IMR-90 (cell line): Measurements from ENCODE around the gene RHOBTB1.

Source experiments
- BHLHE40 ChIP-seq: fragments of 150-350 bp; IDR thresholded peaks from 2 replicates; pipeline ENCODE4 v1.6.1; 2016; ENCODE audit warnings: mild to moderate bottlenecking, low read depth, low read length
- CEBPB ChIP-seq: IDR thresholded peaks from 2 replicates; pipeline ENCODE4 v1.6.1; 2012; ENCODE audit warnings: low read depth, low read length, improper control_type of control experiment
- CHD1 ChIP-seq: IDR thresholded peaks from 2 replicates; pipeline ENCODE4 v1.6.1; 2012; ENCODE audit warnings: low read depth, low read length, improper control_type of control experiment
- FOS ChIP-seq: fragments of 150-350 bp; IDR thresholded peaks from 2 replicates; pipeline ENCODE4 v1.6.1; 2016; ENCODE audit warnings: low read depth, low read length
- MAFK ChIP-seq: IDR thresholded peaks from 2 replicates; pipeline ENCODE4 v1.6.1; 2012; ENCODE audit warnings: low read depth, low read length, improper control_type of control experiment
- MXI1 ChIP-seq: IDR thresholded peaks from 2 replicates; pipeline ENCODE4 v1.6.1; 2012; ENCODE audit warnings: low read depth, mild to moderate bottlenecking, low read length, moderate library complexity, borderline replicate concordance
- POLR2A ChIP-seq: IDR thresholded peaks from 2 replicates; pipeline ENCODE4 v1.6.1; 2012; ENCODE audit warnings: mild to moderate bottlenecking, low read depth, low read length
- RAD21 ChIP-seq: IDR thresholded peaks from 2 replicates; pipeline ENCODE4 v1.6.1; 2012; ENCODE audit warnings: low read length, improper control_type of control experiment
- RCOR1 ChIP-seq: IDR thresholded peaks from 2 replicates; pipeline ENCODE4 v1.6.1; 2012; ENCODE audit warnings: mild to moderate bottlenecking, low read length, improper control_type of control experiment; ENCODE audit not compliant: insufficient replicate concordance
- RFX5 ChIP-seq: IDR thresholded peaks from 2 replicates; pipeline ENCODE4 v1.8.0; 2012; ENCODE audit warnings: low read depth, mild to moderate bottlenecking, low read length, moderate library complexity
- SMC3 ChIP-seq: fragments of 150-350 bp; IDR thresholded peaks from 2 replicates; pipeline ENCODE4 v1.6.1; 2016; ENCODE audit warnings: low read depth, mild to moderate bottlenecking, antibody characterized with exemption, low read length, moderate library complexity
- TF ChIP-seq, protein P1 (sequence below): conservative IDR thresholded peaks from 2 replicates; pipeline ENCODE4 v1.5.1; 2012; ENCODE audit warnings: mild to moderate bottlenecking, low read depth, low read length, improper control_type of control experiment
- TF ChIP-seq, protein P2 (sequence below): fragments of 150-350 bp; IDR thresholded peaks from 2 replicates; pipeline ENCODE4 v1.6.1; 2017; ENCODE audit warnings: mild to moderate bottlenecking, antibody characterized with exemption, low read length, low read depth

GRCh38 chr10:60911715-60912114 lies 32.3 kb downstream of the RHOBTB1 start:
- TF ChIP-seq, protein P1, sequence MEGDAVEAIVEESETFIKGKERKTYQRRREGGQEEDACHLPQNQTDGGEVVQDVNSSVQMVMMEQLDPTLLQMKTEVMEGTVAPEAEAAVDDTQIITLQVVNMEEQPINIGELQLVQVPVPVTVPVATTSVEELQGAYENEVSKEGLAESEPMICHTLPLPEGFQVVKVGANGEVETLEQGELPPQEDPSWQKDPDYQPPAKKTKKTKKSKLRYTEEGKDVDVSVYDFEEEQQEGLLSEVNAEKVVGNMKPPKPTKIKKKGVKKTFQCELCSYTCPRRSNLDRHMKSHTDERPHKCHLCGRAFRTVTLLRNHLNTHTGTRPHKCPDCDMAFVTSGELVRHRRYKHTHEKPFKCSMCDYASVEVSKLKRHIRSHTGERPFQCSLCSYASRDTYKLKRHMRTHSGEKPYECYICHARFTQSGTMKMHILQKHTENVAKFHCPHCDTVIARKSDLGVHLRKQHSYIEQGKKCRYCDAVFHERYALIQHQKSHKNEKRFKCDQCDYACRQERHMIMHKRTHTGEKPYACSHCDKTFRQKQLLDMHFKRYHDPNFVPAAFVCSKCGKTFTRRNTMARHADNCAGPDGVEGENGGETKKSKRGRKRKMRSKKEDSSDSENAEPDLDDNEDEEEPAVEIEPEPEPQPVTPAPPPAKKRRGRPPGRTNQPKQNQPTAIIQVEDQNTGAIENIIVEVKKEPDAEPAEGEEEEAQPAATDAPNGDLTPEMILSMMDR, result no peak
- no peak for TF ChIP-seq RCOR1
- no peak for TF ChIP-seq POLR2A
- TF ChIP-seq CHD1, result no peak
- no peak for TF ChIP-seq RAD21
- TF ChIP-seq, protein P2, sequence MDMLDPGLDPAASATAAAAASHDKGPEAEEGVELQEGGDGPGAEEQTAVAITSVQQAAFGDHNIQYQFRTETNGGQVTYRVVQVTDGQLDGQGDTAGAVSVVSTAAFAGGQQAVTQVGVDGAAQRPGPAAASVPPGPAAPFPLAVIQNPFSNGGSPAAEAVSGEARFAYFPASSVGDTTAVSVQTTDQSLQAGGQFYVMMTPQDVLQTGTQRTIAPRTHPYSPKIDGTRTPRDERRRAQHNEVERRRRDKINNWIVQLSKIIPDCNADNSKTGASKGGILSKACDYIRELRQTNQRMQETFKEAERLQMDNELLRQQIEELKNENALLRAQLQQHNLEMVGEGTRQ, result no peak
- TF ChIP-seq FOS, result no peak
- no peak for TF ChIP-seq SMC3
- TF ChIP-seq RFX5, result no peak
- no peak for TF ChIP-seq BHLHE40
- TF ChIP-seq MXI1, result no peak
- TF ChIP-seq CEBPB, result no peak
- TF ChIP-seq MAFK, result no peak
